GM13977 (cell line): Measurements from ENCODE around the gene SSH2.
"Not testable (repeated sequence)": the region's sequence is repeated elsewhere in the genome, so short reads cannot be mapped to it uniquely, and the experiment has no call there.

Source experiments
- DNase-seq: peaks from one replicate; pipeline ENCODE4 v3.0.0; 2012; ENCODE audit warnings: low spot score
- in situ Hi-C: fragments of 300-500 bp; cut with MboI; formaldehyde crosslinking; loops from one replicate; pipeline ENCODE4 v1.12.0; 2022; ENCODE audit warnings: low sequenced_read_pairs, low pct_unique_long_range_greater_than_20kb, mixed read lengths, inconsistent platforms; ENCODE audit not compliant: unreplicated experiment
- TF ChIP-seq, protein P1 (sequence below): IDR thresholded peaks from 2 replicates; pipeline ENCODE4 v1.5.1; 2012; ENCODE audit warnings: mild to moderate bottlenecking, control low read depth; ENCODE audit not compliant: insufficient read depth; ENCODE audit errors: extremely low read depth, missing control alignments

SSH2 gene

DNA sequence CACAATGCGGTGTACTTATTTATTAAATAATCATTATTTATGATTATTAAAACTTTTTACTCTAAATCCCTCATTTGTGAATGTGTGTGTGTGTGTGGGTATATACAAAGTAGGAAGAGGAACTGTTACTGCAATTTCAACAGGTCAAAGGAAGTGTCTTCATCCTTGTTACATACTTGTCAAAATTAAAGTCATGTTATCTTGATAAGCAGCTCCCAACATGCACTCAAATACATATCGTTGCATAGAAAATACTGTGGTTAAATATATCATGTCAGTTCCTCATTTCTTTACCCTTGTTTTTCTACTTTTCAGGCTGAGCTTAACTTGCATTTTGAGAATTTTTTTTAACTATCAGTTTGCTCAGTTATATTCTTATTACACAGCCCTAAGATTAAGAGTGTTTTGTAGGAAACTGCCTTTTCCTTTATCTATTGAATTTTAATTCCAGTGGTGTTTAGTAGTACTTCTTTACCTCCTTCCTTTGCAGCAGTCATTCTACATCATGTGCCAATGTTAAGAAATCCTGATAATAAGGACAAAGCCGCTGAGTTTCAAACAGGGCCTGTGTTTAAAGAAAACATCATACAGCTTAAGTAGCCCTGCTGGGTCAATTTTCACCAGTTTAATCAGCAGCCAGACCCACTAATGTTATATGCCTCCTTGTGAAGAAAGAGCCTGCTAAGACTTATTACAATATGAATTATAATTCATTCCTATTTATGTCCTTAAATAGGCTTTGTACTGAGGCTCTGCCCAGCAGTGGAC, 18.6 kb upstream of the SSH2 start:
- in situ Hi-C loops: loop anchor here (25.0 kb wide), 1 partner anchor 311 kb away; no protein-coding TSS in a partner anchor
- TF ChIP-seq, protein P1, sequence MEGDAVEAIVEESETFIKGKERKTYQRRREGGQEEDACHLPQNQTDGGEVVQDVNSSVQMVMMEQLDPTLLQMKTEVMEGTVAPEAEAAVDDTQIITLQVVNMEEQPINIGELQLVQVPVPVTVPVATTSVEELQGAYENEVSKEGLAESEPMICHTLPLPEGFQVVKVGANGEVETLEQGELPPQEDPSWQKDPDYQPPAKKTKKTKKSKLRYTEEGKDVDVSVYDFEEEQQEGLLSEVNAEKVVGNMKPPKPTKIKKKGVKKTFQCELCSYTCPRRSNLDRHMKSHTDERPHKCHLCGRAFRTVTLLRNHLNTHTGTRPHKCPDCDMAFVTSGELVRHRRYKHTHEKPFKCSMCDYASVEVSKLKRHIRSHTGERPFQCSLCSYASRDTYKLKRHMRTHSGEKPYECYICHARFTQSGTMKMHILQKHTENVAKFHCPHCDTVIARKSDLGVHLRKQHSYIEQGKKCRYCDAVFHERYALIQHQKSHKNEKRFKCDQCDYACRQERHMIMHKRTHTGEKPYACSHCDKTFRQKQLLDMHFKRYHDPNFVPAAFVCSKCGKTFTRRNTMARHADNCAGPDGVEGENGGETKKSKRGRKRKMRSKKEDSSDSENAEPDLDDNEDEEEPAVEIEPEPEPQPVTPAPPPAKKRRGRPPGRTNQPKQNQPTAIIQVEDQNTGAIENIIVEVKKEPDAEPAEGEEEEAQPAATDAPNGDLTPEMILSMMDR: no peak
- DNase-seq: no peak

DNA sequence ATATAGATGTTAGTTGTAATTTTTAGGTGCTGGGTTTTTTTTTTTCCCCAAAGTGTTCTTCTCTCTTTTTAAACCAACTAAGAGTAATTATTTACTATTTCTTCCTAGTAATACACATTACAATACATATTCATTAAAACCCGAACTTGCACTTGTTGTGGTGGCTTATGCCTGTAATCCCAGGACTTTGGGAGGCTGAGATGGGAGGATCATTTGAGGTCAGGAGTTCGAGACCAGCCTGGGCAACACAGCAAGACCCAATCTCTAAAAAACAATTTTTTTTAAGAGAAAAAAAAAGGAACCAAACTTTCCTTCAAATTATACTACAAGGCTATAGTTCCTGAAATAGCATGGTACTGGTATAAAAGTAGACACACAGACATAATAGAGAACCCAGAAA, 15.3 kb upstream of the SSH2 start:
- DNase-seq: no peak
- in situ Hi-C loops: loop anchor here (25.0 kb wide), 1 partner anchor 308 kb away; no protein-coding TSS in a partner anchor
- TF ChIP-seq, protein P1: no peak

DNA sequence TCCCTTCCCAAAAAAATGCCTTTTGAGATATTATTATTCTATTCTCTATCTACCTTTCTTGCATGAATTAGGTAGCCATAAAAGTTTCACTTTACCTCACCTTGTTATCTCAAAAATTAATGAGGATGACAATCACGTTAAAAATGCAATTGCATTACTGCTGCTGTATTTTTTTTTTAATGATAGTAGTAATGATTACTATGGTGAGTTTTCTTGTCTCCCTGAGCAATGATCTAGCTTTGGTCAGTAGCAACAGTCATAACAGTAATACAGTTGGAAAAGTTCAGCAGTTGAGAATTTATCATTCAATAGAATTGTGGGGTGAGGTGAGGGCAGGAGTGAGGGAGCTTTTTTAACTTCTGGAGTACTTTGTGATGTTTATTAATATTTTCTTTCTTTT, 11.3 kb upstream of the SSH2 start, which contains the start of gene EFCAB5:
Gene EFCAB5 (plus strand): TSS at position 301 of the 400 bp plus-strand sequence. CDS start 163 bp downstream, outside the sequence.
- TF ChIP-seq, protein P1: no peak
- in situ Hi-C loops: loop anchor here (25.0 kb wide), 1 partner anchor 304 kb away; no protein-coding TSS in a partner anchor
- no peak for DNase-seq

DNA sequence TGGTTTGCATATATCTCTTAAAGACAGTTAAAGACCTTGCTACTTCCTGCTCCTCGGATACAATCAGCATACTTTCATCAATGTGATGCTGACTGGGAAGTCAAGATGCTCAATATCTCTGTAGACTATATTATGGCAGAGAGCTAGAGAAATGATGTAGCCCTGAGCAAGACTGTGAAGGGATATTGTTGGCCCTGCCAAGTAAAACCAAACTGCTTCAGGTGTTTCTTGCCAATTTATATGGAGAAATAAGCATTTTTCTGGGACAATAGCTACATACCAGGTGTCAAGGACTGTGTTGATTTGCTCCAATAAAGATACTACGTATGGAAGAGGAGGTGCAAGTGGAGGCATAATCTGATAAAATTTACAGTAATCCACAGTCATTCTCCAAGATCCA, 6.7 kb upstream of the SSH2 start:
- TF ChIP-seq, protein P1: no peak
- in situ Hi-C loops: loop anchor here (25.0 kb wide), 1 partner anchor 299 kb away; no protein-coding TSS in a partner anchor
- no peak for DNase-seq

DNA sequence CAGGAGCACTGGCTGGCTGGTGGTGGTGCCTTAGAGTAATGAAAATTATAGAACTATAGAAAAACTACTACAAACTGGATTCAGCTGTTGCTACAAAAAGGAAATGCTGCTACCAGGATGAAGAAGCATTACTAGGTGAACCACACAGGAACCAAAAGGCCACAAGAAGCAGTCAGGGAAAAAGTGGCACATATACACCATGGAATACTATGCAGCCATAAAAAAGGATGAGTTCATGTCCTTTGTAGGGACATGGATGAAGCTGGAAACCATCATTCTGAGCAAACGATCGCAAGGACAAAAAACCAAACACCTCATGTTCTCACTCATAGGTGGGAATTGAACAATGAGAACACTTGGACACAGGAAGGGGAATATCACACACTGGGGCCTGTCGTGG, 5.9 kb upstream of the SSH2 start:
- in situ Hi-C loops: loop anchor here (25.0 kb wide), 1 partner anchor 299 kb away; no protein-coding TSS in a partner anchor
- not testable (repeated sequence) for DNase-seq

DNA sequence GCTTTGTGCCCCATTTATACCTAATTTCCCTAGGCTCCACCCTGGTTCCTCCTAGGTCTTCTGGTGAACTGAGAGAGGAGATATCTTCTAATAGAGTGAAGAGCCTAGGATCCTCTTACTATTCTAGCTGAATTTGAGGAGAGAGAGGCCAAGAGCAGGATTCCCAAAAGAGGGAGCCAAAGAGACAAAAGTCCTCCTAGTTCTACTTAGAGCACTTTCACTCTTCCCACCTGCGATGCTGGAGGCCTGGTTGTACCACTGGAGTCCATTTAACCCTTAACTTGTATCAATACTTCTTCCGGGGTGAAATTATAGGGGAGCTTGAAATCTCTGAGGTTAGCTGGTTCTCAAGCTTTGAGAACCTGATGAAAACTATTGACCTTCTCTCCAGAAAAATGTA, 3.4 kb upstream of the SSH2 start:
- TF ChIP-seq, protein P1: peak; percentile 12
- DNase-seq: no peak
- in situ Hi-C loops: loop anchor here (5.0 to 25.0 kb wide), 2 partner anchors 126 to 296 kb away; no protein-coding TSS in a partner anchor
